ENCODE data around the gene SYNJ2.

SYNJ2 gene

DNA sequence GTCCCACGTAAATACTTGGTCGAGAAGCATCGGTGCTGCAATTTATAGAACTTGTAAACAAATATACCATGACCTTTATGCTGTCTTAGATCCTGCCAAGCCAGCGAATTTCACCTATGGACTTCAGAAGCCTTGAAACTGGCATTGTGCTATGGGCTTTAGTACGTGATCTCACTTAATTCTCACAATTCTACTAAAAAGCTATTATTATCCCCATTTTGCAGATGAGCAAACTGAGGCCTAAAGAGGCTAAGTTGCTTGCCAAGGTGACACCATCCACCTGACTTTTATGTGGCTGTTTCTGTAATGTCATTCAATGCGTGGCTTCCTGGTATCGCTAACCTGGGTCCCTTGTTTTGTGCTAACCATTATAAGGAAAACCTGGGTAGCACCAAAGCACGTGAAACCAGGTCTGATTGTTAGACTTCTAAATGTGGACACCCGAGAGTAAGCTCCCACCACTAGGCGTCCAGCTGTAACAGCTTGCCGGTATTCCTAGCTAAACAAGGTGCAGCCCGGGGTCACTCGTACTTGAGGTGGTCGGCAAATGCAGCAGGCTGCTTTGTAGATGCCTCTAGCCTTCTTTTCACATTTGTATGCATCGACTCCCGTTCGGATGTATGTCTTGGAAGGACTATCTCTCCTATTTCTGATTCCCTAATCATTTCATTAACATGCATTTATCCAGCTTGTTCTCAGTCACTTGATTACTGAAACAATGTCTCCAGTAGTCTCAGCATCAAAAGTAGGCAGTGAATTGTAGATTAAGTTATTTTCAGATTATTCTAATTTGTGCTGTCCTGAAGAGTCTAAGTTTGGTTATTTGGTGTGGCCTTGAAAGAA lies 1.1 kb downstream of the SYNJ2 start:
- no peak for DNase-seq (ENCODE audit: low read depth)

DNA sequence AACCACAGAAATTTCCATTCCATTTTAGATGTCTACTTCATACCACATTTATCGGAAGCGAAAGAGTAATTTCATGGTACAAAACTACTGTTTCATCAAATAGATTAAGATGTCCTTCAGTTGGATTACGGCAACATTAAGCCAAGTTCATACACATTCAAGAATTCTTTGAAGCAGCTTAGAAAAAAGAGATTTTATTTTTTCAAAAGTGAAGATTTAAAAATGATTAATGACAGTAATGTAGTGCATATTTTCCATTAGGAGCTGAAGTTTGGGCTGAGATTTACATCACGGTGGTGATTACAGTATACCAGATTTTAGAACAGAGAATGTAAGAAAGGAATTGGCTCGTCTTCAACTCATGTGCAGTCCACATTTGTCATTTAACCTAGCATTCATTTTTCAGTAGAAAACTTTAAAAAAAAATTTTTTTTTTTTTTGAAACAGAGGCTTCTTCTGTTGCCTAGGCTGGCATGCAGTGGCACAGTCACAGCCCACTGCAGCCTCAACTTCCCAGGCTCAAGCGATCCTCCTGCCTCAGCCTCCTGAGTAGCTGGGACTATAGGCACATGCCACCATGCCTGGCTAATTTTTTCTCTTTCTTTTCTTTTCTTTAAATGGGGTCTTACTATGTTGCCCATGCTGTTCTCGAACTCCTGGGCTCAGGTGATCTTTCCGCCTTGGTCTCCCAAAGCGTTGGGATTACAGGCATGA lies 1.9 kb downstream of the SYNJ2 start:
- no peak for DNase-seq (ENCODE audit: low read depth)

DNA sequence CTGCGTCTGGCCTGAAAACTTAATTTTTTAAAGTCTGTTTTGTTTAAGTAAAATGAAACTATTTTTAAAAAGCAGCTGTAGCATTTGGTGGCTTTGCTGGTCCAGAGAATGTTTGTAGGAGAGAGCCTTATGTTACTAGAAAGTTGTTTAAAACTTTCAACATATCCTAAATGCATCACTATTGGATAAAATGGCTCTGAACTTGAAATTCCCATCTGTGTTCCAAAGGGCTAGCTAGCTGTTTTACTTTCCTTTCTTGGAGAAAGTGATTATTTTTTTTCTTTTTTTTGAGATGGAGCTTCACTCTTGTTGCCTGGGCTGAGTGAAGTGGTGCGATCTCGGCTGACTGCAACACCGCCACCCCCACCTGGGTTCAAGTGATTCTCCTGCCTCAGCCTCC lies 2.5 kb downstream of the SYNJ2 start:
- DNase-seq (ENCODE audit: low read depth): no peak

DNA sequence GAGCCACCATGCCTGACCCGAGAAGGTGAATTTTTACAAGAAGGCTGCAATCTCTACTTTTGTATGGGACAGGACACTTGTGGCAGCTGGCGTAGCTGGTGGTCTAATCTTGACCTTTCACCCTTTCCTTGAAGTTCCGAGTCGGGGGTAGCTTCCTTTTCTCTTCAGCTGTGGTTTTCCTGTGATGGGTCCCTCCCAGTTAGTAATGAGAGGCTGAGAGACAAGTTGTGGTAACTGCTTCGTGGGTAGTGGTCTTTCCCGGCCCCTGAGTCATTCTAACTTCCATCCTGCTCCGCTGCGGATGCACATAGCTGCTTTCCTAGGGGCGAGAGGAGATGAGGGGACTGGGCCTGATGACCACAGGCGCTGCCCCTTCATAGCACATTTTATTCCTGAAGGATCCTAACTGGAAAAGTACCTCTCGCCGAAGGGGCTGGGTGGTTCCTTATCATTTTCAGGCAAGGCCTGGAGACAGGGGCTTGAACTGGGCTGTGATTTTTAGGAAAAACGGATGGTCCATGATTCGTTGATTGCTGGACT lies 3.1 kb downstream of the SYNJ2 start:
- DNase-seq (ENCODE audit: low read depth): no peak

DNA sequence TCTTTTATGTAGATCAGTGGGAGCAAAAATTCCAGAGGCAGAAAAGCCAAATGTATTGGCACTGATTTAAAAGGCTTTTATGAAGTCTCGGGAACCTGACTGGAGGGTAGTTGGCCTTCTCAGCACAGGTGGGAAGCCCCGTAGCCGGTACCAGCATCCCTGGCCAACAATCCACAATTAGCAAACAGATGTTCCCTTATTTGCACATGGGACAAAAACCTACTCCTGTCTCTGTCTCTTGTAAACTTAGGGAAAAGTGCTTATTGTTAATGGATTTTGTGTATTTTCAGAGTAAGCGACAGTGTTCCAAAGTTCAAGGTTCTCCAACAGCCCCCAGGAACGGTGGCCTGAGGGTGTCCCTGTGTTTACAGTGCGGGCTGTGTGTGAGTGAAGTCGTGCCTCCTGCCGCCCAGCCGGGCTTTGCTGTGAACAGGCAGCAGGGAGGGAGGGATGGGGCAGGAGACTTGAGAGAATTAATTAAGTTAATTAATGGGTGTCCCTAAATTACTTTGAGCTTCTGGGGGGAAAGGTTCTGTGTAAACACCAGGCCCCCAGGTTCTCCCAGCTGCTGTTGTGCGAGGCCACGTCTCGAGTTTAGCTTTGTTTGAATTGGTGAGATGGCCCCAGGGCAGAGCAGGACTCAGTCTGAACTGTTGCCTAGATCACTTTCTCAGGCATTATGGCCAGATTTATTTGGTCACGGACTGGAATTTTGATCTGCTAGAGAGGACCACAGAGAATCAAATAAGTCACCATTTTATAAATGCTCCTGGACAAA lies 3.9 kb downstream of the SYNJ2 start:
- no peak for DNase-seq (ENCODE audit: low read depth)

DNA sequence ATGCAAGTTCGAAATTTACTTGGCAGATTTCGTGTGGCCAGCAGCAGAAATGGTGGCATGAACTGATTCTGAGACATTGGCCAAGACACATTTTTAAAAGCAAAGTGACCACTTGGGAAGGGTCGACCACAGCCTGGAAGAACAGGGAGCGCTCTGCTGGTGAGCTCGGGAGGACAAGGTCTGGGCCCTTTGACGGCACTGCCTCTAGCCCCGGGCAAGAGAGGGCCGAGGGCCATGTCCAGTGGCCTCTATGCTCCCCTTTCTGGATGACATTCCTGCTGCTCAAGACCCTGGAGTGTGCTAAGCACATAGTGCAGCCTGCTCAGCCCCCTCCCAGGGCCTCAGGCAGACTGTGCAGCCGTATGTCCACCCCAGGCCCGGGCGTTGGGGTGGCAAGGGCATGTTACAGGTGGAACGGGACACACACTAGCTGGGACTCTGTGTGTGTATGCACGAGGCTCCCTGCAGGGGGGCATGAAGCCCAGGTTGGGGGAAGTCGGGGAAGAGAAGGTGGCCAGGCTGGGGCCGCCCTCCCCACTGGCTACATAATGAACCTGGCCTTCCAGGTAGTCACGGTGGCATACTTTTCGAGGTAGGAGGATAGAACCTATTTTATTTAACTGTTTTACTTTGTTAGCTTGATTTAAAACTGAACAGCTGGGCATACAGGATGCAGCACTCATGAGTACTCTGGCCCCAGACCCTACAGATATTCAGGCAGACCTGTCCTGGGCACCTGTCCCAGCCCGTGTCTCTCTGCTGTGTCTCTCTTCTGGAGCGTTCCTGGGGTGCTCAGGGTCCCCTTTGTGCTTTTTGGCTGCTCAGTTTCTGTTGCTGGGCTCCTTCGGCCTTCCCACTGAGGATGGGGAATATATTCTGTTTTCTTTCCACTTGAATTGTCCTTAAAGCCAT lies 6.4 kb downstream of the SYNJ2 start:
- DNase-seq (ENCODE audit: low read depth): no peak

DNA sequence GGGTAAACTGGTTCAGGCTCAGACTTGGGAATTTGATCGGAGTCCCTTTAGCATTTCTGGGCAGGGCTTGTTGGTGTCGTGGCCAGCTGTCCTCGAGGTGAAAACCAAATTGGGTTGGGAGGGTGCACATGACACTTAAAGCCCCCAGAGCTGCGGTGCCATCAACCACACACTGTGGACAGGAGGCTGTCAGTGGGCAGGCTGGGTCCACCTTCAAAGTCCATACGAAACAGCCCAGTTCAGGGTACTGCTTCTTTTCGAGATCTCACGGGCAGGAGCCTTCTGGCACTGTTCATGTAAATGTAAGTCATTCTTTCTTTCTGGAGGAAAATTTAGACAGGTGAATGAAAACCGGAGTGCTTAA lies 7.0 kb downstream of the SYNJ2 start:
- DNase-seq (ENCODE audit: low read depth): no peak

DNA sequence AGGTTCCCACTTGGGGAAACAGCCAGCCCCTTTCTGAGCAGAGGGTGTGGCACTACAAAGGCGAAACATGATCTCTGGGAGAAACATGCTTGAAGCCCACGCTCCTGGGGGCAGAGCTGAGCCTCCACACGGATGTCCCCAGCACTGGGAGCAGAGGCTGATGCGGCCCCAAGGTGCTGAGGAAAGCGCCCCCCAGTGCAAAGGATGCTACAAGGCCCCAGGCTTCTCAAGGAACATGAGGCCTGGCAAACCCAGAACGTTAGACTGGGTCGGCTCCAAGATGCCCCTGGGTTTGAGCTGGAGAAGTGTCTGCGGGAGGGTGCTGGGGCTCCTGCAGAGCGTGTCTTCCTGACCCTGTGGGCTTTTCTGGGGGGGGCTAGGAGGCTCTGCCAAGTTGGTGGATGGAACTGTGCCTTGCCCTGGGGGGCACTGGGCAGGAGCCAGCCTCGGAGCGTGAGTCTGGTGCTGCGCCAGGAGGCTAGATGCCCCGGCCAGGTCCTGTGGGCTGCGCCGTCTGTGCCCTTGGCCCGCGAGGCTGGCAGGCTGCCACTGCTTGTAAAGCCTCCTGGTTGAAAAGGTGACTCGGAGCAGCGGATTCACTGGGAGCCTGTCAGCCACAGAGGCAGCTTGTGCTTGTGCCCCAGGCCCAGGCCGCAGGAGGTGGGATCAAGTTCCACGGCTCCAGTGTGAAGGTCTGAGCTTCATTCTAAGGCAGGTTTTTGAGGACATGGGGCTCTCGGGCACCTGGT lies 8.1 kb downstream of the SYNJ2 start:
- DNase-seq (ENCODE audit: low read depth): no peak

DNA sequence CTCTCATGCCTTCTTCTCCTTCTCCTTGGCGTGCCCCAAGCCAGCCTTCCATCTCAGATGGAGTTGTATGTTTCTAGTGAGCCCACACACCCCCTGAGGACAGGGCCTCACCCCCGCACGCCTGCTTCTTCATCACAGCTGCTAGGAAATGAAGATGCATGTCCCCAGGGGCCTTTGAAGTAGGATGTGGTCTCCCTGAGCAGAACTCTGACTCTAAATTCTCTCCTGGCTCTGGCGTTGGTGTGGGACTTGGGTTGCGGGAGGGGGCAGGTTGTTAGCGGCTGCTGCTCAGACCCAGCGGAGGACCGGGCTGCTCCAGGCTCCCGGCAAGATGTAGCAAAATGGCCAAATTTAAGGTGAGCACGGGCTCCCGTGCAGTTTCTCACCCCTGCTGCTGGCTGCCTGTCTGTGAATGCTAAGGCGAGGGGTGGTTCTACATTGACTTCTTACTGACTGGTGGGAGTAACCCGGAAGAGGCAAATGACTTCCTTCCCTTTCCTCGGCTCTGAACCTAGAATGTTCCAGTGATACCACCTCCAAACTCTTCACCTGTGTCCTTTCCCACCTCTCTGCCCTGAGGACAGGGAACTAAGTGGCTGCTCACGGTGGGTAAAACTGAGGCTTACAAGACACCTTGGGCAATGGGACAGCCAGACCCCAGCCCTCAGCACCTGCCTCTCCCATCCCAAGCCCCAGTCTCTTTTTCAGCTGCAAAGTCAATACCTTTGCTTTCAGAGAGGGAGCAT lies 8.8 kb downstream of the SYNJ2 start:
- no peak for DNase-seq (ENCODE audit: low read depth)

DNA sequence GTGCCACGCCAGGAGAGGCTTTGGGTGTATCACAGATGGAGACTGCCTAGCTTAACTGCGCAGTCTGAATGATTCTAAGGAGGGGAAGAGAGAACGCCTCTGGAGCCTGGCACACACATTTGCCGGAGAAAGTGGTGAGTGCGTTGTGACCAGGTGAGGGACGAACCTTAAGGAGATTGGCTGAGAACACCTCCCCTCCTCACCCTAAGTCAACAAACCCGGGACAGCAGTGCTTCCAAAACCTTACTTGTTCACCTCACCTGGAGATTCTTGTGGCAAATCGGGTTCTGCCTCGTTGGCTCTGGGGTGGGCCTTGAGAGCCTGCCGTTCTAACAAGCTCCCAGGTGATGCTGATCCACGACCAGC lies 9.4 kb downstream of the SYNJ2 start:
- no peak for DNase-seq (ENCODE audit: low read depth)

DNA sequence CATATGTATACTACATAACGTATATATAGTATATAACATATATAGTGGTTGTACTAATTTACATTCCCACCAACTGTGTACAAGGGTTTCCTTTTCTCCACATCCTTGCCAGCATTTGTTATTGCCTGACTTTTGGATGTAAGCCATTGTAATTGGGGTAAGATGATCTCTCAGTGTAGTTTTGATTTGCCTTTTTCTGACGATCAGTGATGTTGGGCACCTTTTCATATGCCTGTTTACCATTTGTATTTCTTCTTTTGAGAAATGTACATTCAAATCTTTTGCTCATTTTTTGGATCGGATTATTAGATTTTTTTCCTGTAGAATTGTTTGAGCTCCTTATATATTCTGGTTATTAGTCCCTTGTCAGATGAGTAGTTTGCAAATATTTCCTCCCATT lies 11.4 kb downstream of the SYNJ2 start:
- no peak for DNase-seq (ENCODE audit: low read depth)

DNA sequence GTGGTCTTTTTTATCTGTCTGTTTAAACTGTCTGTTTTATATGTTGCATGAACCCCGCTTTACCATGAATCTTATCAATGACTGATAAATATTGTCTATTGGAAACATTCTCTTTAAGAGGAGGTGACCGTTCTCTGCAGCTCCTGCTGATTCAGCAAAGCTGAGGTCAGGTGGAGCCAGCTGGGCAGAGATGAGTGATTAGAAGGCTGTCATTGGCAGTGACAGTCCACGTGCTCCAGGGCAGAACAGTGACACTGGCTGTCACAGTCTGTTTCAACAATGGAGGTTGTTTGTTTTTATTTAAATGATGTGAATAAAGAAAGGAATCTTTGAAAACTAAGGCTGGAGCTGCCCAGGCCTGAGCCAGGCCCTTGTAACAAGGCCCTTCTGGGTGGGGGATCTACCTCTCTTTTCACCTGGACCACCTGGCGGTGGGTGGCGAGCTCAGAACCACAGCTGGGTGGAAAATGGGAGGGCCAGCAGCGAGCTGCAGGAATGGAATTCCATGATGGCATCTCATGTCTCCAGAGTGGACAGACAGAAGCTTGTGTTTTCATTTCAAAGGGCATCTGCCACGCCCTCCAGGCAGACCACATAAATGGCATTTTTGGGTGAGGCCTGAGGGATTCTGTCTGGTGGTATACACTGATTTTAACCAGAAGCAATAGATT lies 12.6 kb downstream of the SYNJ2 start:
- DNase-seq (ENCODE audit: low read depth): no peak

DNA sequence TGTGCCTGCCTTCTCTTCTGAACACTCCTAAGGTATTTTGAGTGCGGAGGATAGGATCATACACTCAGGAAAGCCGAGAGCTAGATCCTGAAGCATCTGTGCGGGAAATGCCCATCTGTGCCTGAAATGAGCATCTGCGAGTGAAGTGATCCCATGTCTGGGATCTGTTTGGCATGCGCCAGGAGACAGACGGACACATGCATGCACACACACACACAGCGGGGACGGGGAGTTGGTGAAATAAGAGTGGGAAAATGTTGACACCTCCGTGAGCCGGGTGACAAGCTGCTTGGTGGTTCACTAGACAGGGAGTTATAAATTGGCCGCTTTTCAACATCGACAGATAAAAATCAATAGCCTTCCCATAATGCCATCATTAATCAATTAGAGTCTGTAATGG lies 13.8 kb downstream of the SYNJ2 start:
- no peak for DNase-seq (ENCODE audit: low read depth)

DNA sequence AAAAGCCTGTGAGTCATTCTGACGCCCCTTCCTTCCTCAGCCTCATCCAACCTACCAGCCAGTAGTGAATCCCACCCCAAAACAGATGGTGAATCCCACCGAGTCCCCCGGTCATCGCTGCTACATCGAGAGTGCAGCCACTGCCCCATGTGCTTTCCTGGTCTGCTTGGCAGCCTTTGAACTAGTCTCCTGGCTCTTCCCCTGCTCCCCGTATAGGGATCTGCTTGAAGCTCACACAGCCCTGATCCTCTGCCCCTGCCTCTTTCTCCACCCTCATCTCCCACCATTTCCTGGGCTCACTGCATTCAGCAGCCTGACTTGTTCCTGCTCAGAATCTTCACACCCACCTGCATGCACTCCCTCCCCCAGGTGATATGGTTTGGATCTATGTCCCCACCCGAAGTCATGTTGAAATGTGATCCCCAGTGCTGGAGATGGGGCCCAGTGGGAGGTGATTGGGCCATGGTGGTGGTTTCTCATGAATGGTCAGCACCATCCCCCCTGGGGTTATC lies 14.6 kb downstream of the SYNJ2 start:
- no peak for DNase-seq (ENCODE audit: low read depth)

DNA sequence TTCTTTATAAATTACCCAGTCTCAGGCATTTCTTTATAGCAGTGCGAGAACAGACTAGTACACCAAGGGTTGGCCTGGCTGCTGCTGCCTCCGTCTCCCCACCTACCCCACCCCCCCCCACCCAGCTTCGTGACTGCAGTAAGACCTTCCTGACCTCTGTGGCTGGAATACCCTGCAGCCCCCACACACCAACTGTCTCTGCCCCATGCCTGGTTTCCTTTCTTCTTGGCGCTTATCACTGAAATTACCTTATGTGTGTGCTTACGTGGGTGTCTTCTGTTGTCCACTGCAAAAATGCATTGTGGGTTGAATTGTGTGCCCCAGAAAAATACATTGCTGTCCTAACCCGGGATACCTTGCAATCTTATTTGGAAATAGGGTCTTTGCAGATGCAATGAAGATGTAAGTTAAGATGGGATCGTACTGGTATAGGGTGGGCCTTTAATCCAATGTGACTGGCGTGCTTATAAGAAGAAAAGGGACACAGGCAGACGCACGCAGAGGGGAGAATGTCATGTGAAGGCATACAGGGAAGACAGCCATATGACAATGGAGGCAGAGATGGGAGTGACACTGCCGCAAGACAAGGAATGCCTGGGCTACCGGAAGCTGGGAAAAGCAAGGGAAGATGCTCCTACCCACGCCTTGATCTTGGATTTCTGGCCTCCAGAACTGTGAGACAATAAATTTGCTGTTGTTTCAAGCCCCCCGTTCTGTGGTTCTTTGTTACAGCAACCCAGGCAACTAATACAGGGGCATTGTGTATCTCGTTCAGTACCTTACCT lies 15.4 kb downstream of the SYNJ2 start:
- no peak for DNase-seq (ENCODE audit: low read depth)

DNA sequence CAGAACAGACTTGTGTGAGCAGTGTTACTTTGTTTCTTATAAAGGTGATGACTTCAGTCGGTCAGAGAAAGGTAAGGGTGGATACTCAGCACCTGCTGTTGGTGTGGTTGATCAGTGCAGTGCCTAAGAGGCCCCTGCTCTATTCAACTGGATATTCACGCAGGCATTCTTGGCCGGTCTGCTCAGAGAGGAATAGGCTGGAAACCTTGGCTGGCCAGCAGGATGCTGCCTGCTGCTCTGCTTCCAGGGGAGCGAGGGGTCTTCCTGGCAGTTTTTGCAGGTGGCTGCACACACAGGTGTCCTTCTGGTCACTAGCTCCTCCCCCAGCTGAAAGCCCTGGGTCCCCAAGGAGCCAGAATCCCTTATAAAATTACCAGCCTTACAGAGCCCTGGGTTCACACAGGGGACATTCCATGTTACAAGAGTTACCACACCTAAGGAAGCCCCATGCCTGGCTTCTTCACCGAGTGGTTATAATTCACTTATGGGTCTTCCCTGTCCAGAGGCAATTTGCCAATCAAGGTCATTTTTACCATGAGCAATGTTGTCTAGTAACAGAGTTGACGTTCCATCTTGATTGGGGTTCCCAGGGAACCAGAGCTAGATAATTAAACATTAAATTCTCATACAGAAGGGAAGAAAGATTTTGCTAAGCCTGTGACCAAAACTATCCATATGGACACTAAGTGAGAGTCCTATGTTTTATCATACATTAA lies 16.4 kb downstream of the SYNJ2 start:
- DNase-seq (ENCODE audit: low read depth): no peak

DNA sequence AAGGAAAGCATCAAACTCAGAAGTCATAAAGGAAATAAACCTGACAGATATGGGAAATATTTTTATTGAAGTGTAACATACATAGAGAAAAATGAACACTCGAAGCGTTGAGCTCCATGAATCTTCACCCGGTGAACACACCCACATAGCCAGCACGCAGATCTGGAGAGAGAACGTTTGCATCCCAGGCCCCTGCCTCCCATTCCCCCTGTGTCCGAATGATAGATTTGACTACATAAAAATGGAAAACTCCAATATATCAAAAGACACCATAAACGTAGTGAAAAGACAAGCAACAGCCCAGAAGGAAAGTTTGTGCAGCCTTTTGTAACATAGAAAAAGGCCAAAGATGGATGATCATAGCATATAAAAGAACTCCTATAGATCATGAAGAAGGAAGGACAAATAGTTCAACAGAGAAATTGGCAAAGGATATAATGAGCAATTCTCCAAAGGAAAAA lies 17.1 kb downstream of the SYNJ2 start:
- no peak for DNase-seq (ENCODE audit: low read depth)

All from CMK (cell line).